Stimulated activated CD8-positive, alpha-beta memory T cell treated with anti-CD3 and anti-CD28 coated beads, Interleukin-4, amount 100 ng/mL, for 1 hour (primary cell): ENCODE measurements around the gene OR2G3.

ENCODE experiments used
- DNase-seq, 2 donors: peaks; one replicate each; pipeline ENCODE4 v3.0.0-alpha.2; 2020; ENCODE audit warnings: low read depth in 2 of 2, low spot score in 1 of 2

The OR2G3 gene

GRCh38 chr1:247605286-247605685 is at the start of gene OR2G3:
Gene OR2G3 (plus strand): TSS chr1:247605586. CDS start chr1:247605586, 0 bp downstream.
- DNase-seq = no peak

- no peak for DNase-seq
These were observed 47.3 kb upstream of the OR2G3 start for GRCh38 chr1:247557926-247558674.

GRCh38 chr1:247561711-247562110 is 43.7 kb upstream of the OR2G3 start:
- no peak for DNase-seq

GRCh38 chr1:247562198-247562597 is 43.2 kb upstream of the OR2G3 start:
- DNase-seq = no peak

GRCh38 chr1:247574236-247574635 is 31.1 kb upstream of the OR2G3 start:
- no peak for DNase-seq

GRCh38 chr1:247574664-247575063 is 30.7 kb upstream of the OR2G3 start:
- no peak for DNase-seq

GRCh38 chr1:247576514-247576913 is 28.9 kb upstream of the OR2G3 start:
- no peak for DNase-seq

- DNase-seq = no peak
These were observed 26.4 kb upstream of the OR2G3 start for GRCh38 chr1:247578946-247579460.

- DNase-seq = no peak
These were observed 17.3 kb upstream of the OR2G3 start, which contains the start of gene OR2G2 for GRCh38 chr1:247588060-247588459. Gene OR2G2 (plus strand): TSS chr1:247588360. CDS start chr1:247588360, 0 bp downstream.

- no peak for DNase-seq
These were observed 8.0 kb downstream of the OR2G3 start for GRCh38 chr1:247613405-247613804.

- DNase-seq = no peak
These were observed 9.2 kb downstream of the OR2G3 start for GRCh38 chr1:247614625-247615024.

GRCh38 chr1:247627951-247628350 is 22.6 kb downstream of the OR2G3 start:
- no peak for DNase-seq

- no peak for DNase-seq
These were observed 32.6 kb downstream of the OR2G3 start for GRCh38 chr1:247638011-247638410.

- no peak for DNase-seq
These were observed 33.4 kb downstream of the OR2G3 start for GRCh38 chr1:247638781-247639180.

- no peak for DNase-seq
These were observed 34.1 kb downstream of the OR2G3 start for GRCh38 chr1:247639381-247639981.

GRCh38 chr1:247642742-247643141 is 37.4 kb downstream of the OR2G3 start:
- DNase-seq = no peak

- DNase-seq = no peak
These were observed 41.5 kb downstream of the OR2G3 start for GRCh38 chr1:247646867-247647266.

GRCh38 chr1:247647864-247648263 is 42.5 kb downstream of the OR2G3 start:
- no peak for DNase-seq

- no peak for DNase-seq
These were observed 47.7 kb downstream of the OR2G3 start for GRCh38 chr1:247653040-247653439.
